Stimulated activated CD8-positive, alpha-beta memory T cell treated with anti-CD3 and anti-CD28 coated beads, Interleukin-7, amount 100 ng/mL, for 1 hour (primary cell): ENCODE data around the gene GNAS-AS1.

Experiments
- DNase-seq, 2 donors: peaks; one replicate each; pipeline ENCODE4 v3.0.0-alpha.2; 2020; ENCODE audit warnings: low read depth in 2 of 2

Gene GNAS-AS1

GRCh38 chr20:58855506-58856389, 5.0 kb upstream of the GNAS-AS1 start:
- no peak for DNase-seq

- no peak for DNase-seq
Observed at GRCh38 chr20:58854638-58855471, 4.2 kb upstream of the GNAS-AS1 start.

DNA sequence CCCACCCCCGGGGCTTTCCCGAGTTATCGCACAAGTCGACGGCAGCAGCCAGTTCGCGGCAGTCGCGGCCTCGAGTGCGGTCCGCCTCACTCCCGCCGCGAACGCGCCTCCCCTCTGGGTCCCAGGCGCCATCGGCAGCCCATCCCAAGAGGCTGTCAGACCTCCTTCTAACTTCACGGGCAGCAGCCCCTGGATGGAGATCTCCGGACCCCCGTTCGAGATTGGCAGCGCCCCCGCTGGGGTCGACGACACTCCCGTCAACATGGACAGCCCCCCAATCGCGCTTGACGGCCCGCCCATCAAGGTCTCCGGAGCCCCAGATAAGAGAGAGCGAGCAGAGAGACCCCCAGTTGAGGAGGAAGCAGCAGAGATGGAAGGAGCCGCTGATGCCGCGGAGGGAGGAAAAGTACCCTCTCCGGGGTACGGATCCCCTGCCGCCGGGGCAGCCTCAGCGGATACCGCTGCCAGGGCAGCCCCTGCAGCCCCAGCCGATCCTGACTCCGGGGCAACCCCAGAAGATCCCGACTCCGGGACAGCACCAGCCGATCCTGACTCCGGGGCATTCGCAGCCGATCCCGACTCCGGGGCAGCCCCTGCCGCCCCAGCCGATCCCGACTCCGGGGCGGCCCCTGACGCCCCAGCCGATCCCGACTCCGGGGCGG, 3.4 kb upstream of the GNAS-AS1 start:
- DNase-seq, result no peak

GRCh38 chr20:58853466-58853865, 2.8 kb upstream of the GNAS-AS1 start:
- DNase-seq, result no peak

DNA sequence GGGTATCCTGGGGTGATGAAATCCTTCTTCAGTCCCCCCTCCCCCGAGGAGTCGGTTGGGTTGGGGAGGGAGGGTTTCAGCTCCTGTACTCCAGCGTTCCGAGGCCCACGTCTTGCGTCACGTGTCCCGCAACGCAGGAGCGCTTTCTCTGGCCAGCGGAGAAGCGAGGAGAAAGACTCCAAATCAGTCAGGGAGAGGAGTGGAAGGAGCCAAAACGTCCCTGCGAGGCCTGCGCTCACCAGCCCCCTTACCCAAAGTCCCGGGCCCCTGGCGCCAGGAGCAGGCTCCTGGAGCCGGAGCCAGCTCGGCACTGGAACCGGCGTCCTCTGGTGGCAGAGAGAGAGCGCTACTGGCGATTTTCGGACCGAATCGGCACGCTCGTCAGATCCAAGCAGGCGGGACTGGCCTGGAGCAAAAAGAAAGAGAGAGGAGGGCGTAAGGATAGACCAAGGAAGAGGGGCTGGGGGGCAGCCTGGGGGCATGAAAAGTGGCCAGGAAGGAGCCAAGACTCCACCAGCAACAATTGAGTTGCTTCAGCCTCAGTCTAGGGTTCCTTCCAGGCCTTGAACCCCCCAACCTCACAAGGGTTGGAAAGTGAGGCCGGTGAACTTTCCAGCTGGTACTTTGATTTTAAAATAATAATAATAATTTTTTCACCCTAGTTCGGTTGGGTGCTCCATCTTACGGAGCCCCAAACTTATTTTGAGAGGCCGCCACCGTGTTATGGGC, 2.0 kb upstream of the GNAS-AS1 start, which contains the start of gene GNAS:
TSS of gene GNAS (plus strand) at position 174 of the 729 bp plus-strand sequence.
- no peak for DNase-seq

- DNase-seq, result no peak
Observed at GRCh38 chr20:58851969-58852458, 1.3 kb upstream of the GNAS-AS1 start.

- no peak for DNase-seq
Observed at GRCh38 chr20:58851221-58851968, 693 bp upstream of the GNAS-AS1 start.

DNA sequence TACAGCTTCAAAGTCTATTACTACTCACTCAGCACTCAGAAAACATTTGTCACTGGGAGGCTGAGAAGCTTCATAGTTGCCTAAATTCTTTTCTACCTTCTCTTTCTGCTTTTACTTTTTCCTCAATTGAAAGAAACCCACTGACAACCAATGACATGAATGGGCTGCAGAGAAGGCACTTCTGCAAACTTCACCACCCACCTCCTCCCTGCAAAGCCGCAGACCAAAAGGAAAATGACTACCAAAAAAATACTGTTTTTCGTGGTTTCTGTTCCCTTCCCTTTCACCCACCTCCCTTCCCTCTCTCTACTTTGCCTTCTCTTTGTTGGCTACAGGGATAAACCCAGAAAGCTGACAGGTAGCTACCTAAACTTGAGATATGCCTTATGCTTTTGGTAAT, 3.2 kb downstream of the GNAS-AS1 start:
- no peak for DNase-seq

- DNase-seq, result no peak
Observed at GRCh38 chr20:58845706-58846105, 5.0 kb downstream of the GNAS-AS1 start.

GRCh38 chr20:58843128-58843556, 7.6 kb downstream of the GNAS-AS1 start:
- DNase-seq, result no peak

DNA sequence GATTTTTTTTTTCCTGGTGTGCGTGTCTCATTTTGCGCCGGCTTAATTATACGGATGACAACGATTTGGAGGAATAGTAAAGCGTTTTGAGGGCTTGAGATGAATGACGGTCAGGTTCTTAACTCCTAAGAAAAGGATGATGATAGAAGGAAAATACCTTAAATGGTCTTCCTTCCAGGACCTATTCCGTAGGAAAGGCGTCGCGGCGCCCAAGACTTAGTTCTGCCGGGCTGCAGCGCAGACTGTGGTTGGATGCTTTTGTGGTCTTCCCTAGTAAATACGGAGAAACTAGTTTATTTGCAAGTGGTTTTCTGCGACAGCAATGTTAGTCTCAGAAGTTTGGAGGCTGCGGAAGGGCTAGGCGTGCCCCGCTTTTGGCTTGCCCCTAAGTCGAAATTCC, 8.4 kb downstream of the GNAS-AS1 start:
- DNase-seq, result no peak

DNA sequence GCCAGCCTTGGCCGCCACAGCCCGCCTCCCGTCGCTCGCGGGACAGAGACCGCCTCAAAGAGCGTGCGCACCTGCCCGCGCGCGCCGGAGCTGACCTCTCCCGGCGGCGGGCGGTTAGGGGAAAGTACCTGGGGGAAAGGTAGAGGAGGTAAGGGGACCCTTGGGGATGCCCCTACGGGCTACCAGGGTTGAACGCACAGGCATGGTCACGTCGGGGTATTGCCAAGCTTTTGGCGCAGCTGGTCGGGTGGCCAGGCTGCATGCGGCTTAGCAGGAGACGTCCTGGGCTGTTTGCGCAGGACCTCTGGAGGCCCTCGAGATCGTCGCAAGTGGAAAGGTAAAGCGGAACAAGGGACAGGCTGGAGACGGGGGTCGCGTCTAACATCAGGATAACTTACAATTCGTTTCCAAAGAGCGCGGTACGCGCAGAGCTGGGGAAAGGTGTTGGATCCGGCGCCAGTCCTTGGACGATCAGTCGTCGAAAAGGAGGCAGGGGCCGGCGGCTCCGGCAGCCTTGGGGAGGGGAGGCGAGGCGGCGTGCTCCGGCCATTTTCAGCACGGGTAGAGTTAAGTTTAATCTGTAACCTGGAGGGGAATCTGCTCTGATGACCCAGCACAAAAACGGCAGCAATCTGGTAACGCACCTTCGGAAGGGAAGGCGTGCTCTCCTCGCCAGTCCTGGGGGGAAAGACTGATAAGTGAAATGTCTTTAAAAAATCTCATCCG, 9.0 kb downstream of the GNAS-AS1 start:
- no peak for DNase-seq

DNA sequence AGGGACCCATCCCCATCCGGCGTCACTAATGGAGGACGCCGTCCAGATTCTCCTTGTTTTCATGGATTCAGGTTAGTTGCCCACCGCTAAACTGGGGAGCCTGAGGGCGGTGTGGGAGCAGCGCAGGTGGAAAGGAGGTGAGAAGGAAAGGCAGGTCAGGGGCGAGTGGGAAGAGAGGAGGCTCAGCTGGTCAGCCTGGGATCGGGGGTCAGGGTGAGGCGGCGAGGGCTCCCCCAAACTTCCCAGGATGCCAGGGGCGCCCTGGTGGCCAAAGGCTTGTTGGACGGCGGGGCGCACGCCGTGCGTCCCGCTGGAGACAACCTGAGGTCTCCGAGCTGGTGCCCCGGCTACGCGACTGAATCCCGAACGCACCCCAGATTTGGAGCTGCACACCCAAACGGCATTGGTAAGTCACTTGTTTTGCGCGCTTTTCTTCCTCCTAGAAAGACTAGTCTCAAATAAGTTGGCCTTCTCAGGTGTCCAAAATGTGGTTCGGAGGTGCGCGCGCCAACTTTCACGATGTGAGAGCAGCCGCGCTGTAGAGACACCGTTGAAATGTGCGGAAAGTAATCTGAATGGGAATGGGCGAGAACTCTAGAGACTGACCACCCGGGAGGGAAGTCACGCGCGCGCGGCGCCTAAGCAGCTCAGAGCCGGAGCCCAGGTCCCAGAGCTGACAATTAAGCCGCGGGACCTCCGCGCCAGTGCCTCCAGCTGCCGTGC, 9.7 kb downstream of the GNAS-AS1 start:
- DNase-seq, result no peak

GRCh38 chr20:58839991-58840747, 10.5 kb downstream of the GNAS-AS1 start:
- DNase-seq, result no peak

- DNase-seq, result no peak
Observed at GRCh38 chr20:58839474-58839874, 11.2 kb downstream of the GNAS-AS1 start.

- no peak for DNase-seq
Observed at GRCh38 chr20:58838174-58838573, 12.5 kb downstream of the GNAS-AS1 start.

DNA sequence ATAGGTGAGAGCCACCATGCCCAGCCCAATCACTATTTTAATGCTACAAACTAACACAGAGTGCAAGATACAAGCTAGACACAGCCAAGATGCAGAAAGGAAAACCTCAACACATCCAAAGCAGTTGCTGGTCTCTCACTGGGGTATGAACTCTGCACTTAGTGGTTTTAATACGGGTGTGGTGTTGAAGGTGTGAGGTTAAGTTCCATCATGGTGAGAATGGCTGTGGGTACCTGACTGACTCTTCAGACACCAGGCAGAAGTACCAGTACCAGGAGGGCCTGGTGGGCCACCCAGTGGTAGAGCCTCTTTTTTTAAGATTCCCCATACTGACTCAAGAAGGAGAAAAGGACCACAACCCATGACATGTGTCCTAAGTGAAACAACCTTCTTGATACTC, 13.0 kb downstream of the GNAS-AS1 start:
- DNase-seq, result no peak

DNA sequence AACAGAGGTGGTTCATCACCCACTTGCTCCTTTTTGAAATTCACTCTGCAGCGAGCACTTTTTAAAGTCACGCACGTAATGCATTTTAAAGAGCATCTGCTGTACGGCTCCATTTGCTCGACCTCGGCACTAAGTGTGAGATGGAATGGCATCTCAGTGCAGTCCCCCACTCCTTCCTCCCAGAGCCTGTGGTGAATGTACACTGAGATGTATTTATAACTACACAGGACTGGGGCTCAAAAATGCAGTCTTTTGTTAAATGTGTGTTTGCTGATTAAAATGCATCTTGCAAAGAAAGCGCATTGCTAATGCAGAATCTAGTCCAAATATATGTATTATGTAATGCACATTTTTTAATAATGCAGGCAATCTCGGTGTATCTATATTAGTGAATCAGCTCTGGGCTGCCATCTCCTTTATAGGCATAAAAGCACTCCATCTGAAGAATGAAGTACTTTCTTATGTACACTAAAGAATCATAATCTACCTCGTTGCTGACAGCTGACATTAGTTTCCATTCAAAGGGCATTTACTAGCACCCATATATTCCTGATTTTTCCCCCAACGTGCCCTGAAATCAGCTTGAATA, 14.0 kb downstream of the GNAS-AS1 start:
- no peak for DNase-seq
